Aorta (tissue), 5 donors: ENCODE measurements around the gene MBP. TPM values are rescaled to one million over a fixed set of nuclear protein-coding genes. Genes with fewer than 3 reads are reported as not detected.

Experiments
- ATAC-seq: fragments of 200-7000 bp; cut with Tn5 transposase; one replicate; pipeline ENCODE4 v1.9.1; 2022; ENCODE audit warnings: moderate library complexity; ENCODE audit not compliant: low FRiP score
- DNase-seq, 2 donors: peaks; one replicate each; pipeline ENCODE4 v3.0.0-alpha.2; 2020
- H3K27ac ChIP-seq, 2 donors: one replicate each; pipeline ENCODE4 v1.5.1; 2013; ENCODE audit warnings: low read length in 2 of 2, mild to moderate bottlenecking in 2 of 2, moderate library complexity in 2 of 2, control low read depth in 1 of 2, inconsistent platforms in 1 of 2, low read depth in 1 of 2
- H3K27me3 ChIP-seq, 2 donors: one replicate each; pipeline ENCODE4 v1.6.1; 2013; ENCODE audit warnings: control low read depth in 1 of 2, low read length in 1 of 2, mild to moderate bottlenecking in 1 of 2, moderate library complexity in 1 of 2; ENCODE audit not compliant: insufficient read depth in 2 of 2, control insufficient read depth in 1 of 2
- H3K36me3 ChIP-seq, 2 donors: one replicate each; pipeline ENCODE4 v1.6.1; 2013; ENCODE audit warnings: control low read depth in 1 of 2, low read length in 1 of 2, mild to moderate bottlenecking in 1 of 2; ENCODE audit not compliant: insufficient read depth in 2 of 2, control insufficient read depth in 1 of 2
- H3K4me1 ChIP-seq, 2 donors: one replicate each; pipeline ENCODE4 v1.6.1; 2013; ENCODE audit warnings: low read length in 2 of 2, control low read depth in 1 of 2, mild to moderate bottlenecking in 1 of 2, moderate library complexity in 1 of 2; ENCODE audit not compliant: insufficient read depth in 2 of 2, control insufficient read depth in 1 of 2
- H3K4me3 ChIP-seq, 2 donors: one replicate each; pipeline ENCODE4 v1.5.1; 2013; ENCODE audit warnings: low read length in 2 of 2, control low read depth in 1 of 2, mild to moderate bottlenecking in 1 of 2
- H3K9me3 ChIP-seq: one replicate; pipeline ENCODE4 v1.6.1; 2013; ENCODE audit warnings: mild to moderate bottlenecking, low read length; ENCODE audit not compliant: control insufficient read depth
- WGBS, 2 donors: extraction: QIAGEN DNeasy Blood & Tissue Kit; methylation state at CpG; one replicate each; pipeline ENCODE4 v1.1.7; 2013; 5-methylcytosine and 5-hydroxymethylcytosine counted together
- intact Hi-C, 2 donors: fragments of 100-400 bp; cut with DNase I; formaldehyde crosslinking; loops; one replicate each; pipeline versions ENCODE4 v1.14.2 to v1.15.0; 2022
- polyA plus RNA-seq, 2 donors: library from polyadenylated mRNA; stranded (reverse); fragments of 200-250 nt; gene quantifications; one replicate each; pipeline ENCODE4 v1.2.3, GENCODE V29; 2013
- total RNA-seq, 2 donors: library from RNA; stranded (reverse); fragmentation: NEBNext Ultra II Directional; extraction: Animal tissue kit (Norgen Biotek cat#: 25700); gene quantifications; one replicate each; pipeline ENCODE4 v1.2.1, GENCODE V29; 2021
- donor health status: healthy with polysubstance abuse.
- donor health status: Bipolar disorder and iron deficiency.
- donor health status: DM: no; HTN: no; CAD: no.
- donor health status: DM: no; HTN: no; CAD: no.
- donor health status: DM: yes; HTN: yes; CAD: no.

MBP gene
- total and polyA plus RNA-seq, 4 donors, result 9.1 to 62.7 (median 26.6) TPM

GRCh38 chr18:77002496-77002895 lies 130.1 kb downstream of the MBP start:
- H3K36me3 ChIP-seq, result no peaks in the 10 kb centered on the region
- no peak overlapping the region for H3K27ac ChIP-seq
- no peaks in the 10 kb centered on the region for H3K27me3 ChIP-seq
- WGBS, 2 donors, result 87 to 90% methylated on average over 10 of the region's 10 CpGs
- H3K4me3 ChIP-seq, result no peak overlapping the region
- H3K9me3 ChIP-seq, result no peaks in the 10 kb centered on the region
- no peak for DNase-seq
- ATAC-seq, result no peak
- H3K4me1 ChIP-seq, result no peaks in the 10 kb centered on the region
- intact Hi-C loops, result loop anchor here (5.0 to 10.0 kb wide), 2 partner anchors 50 to 132 kb away; partner anchors contain the start of gene MBP (in 2 of the 2)

DNA sequence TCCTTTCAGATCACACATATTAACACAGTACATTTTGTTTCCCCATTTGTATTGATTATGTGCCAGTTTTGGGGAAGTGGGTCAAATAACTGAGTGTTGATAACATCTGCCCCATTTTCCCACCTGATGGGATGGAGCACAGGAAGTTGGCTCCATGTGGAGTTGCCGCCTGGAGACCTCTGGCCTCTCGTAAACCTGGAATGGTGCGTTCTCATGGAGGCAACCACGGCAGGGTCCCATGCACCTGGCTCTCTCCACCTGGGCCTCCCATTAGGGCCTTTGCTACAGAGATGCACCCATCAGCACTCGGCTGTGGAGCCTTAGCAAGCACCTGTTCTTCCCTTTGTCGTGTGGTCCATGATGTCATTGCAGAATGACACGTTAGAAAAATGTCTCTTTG lies 130.6 kb downstream of the MBP start:
- Histone ChIP-seq H3K9me3 (no peaks in the 10 kb centered on the region), H3K36me3 (no peaks in the 10 kb centered on the region), H3K4me3 (no peak overlapping the region), H3K4me1 (no peaks in the 10 kb centered on the region), H3K27ac (no peak overlapping the region), H3K27me3 (no peaks in the 10 kb centered on the region)
- no peak for DNase-seq
- intact Hi-C loops, result loop anchor here (2.0 to 10.0 kb wide), 3 partner anchors 50 to 209 kb away; partner anchors contain the start of gene MBP (in 2 of the 2)
- WGBS, 2 donors, result 91 to 95% methylated on average over 7 of the region's 7 CpGs
- ATAC-seq, result no peak

DNA sequence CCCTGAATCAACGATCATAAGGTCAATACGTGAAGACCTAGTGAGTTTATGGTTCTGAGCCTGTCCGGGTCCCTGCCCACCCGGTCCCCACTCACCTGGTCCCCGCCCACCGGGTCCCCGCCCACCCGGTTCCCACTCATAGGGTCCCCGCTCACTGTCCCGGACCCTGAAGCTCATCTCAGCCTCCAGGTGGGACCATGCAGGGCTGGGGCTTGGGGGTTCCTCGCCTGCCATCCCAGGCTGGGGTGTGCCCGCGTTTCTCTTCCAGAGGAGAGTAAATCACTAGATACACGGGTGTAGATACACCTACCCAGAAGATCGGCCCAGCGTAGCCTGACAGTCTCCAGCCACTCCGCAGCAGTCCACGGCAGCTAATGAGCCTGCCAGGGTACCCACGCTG lies 131.5 kb downstream of the MBP start:
- Histone ChIP-seq H3K27ac (no peak overlapping the region), H3K36me3 (no peaks in the 10 kb centered on the region), H3K9me3 (no peaks in the 10 kb centered on the region), H3K4me1 (no peaks in the 10 kb centered on the region), H3K4me3 (no peak overlapping the region), H3K27me3 (no peaks in the 10 kb centered on the region)
- ATAC-seq, result no peak
- DNase-seq, result peak; percentile 46 to 57
- 82 to 83% methylated on average over 19 of the region's 19 CpGs for WGBS, 2 donors
- intact Hi-C loops, result loop anchor here (2.0 to 10.0 kb wide), 3 partner anchors 51 to 210 kb away; partner anchors contain the start of gene MBP (in 2 of the 2)

GRCh38 chr18:77000527-77000926 lies 132.1 kb downstream of the MBP start:
- H3K27ac ChIP-seq, result no peak overlapping the region
- H3K4me3 ChIP-seq, result peak overlapping the region in 1 of 2 donors; percentile 29
- peak; percentile 69 to 87 for DNase-seq
- no peaks in the 10 kb centered on the region for H3K27me3 ChIP-seq
- H3K36me3 ChIP-seq, result no peaks in the 10 kb centered on the region
- no peaks in the 10 kb centered on the region for H3K4me1 ChIP-seq
- ATAC-seq, result peak; percentile 79
- no peaks in the 10 kb centered on the region for H3K9me3 ChIP-seq
- 6 to 7% methylated on average over 11 of the region's 11 CpGs for WGBS, 2 donors
- intact Hi-C loops, result loop anchor here (1.0 to 10.0 kb wide), 4 partner anchors 52 to 212 kb away; partner anchors contain the start of gene MBP (in 2 of the 2)

GRCh38 chr18:76999077-76999476 lies 133.5 kb downstream of the MBP start:
- WGBS, 2 donors, result 88 to 92% methylated on average over 13 of the region's 13 CpGs
- intact Hi-C loops, result no loop called here
- Histone ChIP-seq H3K27me3 (no peaks in the 10 kb centered on the region), H3K4me3 (no peak overlapping the region), H3K36me3 (no peaks in the 10 kb centered on the region), H3K27ac (no peak overlapping the region), H3K9me3 (no peaks in the 10 kb centered on the region), H3K4me1 (no peaks in the 10 kb centered on the region)
- DNase-seq (peak; percentile 37 to 63), ATAC-seq (no peak)

GRCh38 chr18:76997951-76998808 lies 134.4 kb downstream of the MBP start:
- no peaks in the 10 kb centered on the region for H3K4me1 ChIP-seq
- ATAC-seq (no peak), DNase-seq (peak; percentile 28 to 61)
- H3K27me3 ChIP-seq, result no peaks in the 10 kb centered on the region
- 83 to 87% methylated on average over 38 of the region's 38 CpGs for WGBS, 2 donors
- no peak overlapping the region for H3K4me3 ChIP-seq
- no peak overlapping the region for H3K27ac ChIP-seq
- no peaks in the 10 kb centered on the region for H3K9me3 ChIP-seq
- intact Hi-C loops, result no loop called here
- H3K36me3 ChIP-seq, result no peaks in the 10 kb centered on the region

GRCh38 chr18:76996429-76996828 lies 136.2 kb downstream of the MBP start:
- Histone ChIP-seq H3K36me3 (no peaks in the 10 kb centered on the region), H3K27ac (no peak overlapping the region), H3K9me3 (no peaks in the 10 kb centered on the region), H3K4me3 (no peak overlapping the region), H3K27me3 (no peaks in the 10 kb centered on the region), H3K4me1 (no peaks in the 10 kb centered on the region)
- no peak for ATAC-seq
- DNase-seq, result no peak
- intact Hi-C loops, result no loop called here
- 70 to 72% methylated on average over 7 of the region's 7 CpGs for WGBS, 2 donors

DNA sequence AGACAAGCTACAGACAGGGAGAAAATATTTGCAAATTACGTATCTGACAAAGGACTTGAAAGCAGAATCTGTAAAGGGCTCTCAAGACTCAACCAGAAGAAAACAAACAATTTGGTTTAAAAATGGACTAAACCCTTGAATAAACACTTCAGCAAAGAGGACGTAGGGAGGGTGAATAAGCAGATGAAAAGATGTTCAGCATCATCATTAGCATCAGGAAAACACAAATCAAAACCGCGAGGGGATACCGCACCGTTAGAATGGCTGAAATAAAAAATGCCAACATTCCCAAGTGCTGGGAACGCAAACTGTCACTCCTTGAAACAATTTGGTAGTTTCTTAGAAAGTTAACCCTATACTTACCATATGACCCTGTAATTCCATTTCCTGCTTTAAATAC lies 136.7 kb downstream of the MBP start:
- no peaks in the 10 kb centered on the region for H3K36me3 ChIP-seq
- H3K9me3 ChIP-seq, result no peaks in the 10 kb centered on the region
- H3K27ac ChIP-seq, result no peak overlapping the region
- intact Hi-C loops, result no loop called here
- 32 to 38% methylated on average over 7 of the region's 7 CpGs for WGBS, 2 donors
- no peaks in the 10 kb centered on the region for H3K4me1 ChIP-seq
- no peak for DNase-seq
- H3K4me3 ChIP-seq, result no peak overlapping the region
- ATAC-seq, result no peak
- no peaks in the 10 kb centered on the region for H3K27me3 ChIP-seq
